MCF 10A (cell line): ENCODE results near the gene SLC26A11. TPM values are rescaled to one million over a fixed set of nuclear protein-coding genes. Genes with fewer than 3 reads are reported as not detected.

Source experiments
- BruUV-seq: library from RNA; stranded (reverse); fragments of 400-500 nt; replicated peaks from 2 replicates; lab custom pipeline; 2021; lab: Mats Ljungman, UMichigan
- CTCF ChIA-PET: fragments of 300-600 bp; sonication (Branson Sonifier 250); formaldehyde crosslinking; extraction: SDS; loops from one replicate; lab custom pipeline; 2021; ENCODE audit warnings: antibody characterized with exemption, inconsistent platforms; lab: Yijun Ruan, JAX
- POLR2A ChIA-PET: fragments of 300-600, 350-650 bp; sonication (Branson Sonifier 250); formaldehyde crosslinking; extraction: SDS; loops from one replicate; lab custom pipeline; 2020; ENCODE audit warnings: antibody characterized with exemption, inconsistent platforms; lab: Yijun Ruan, JAX
- DNase-seq: peaks from one replicate; pipeline ENCODE4 v3.0.0-alpha.2; 2018; ENCODE audit not compliant: unreplicated experiment
- H3K27ac Mint-ChIP-seq: one replicate; pipeline ENCODE4 v1.8.0; 2022; ENCODE audit warnings: mild to moderate bottlenecking, low read depth, mixed read lengths; ENCODE audit not compliant: unreplicated experiment
- H3K27me3 Mint-ChIP-seq: one replicate; pipeline ENCODE4 v1.8.0; 2022; ENCODE audit warnings: mixed read lengths; ENCODE audit not compliant: insufficient read depth, unreplicated experiment
- H3K36me3 Mint-ChIP-seq: one replicate; pipeline ENCODE4 v1.8.0; 2022; ENCODE audit warnings: mild to moderate bottlenecking, moderate library complexity, mixed read lengths; ENCODE audit not compliant: insufficient read depth, unreplicated experiment
- H3K4me1 Mint-ChIP-seq: one replicate; pipeline ENCODE4 v1.8.0; 2022; ENCODE audit warnings: mixed read lengths; ENCODE audit not compliant: insufficient read depth, unreplicated experiment
- H3K4me3 Mint-ChIP-seq: one replicate; pipeline ENCODE4 v1.8.0; 2022; ENCODE audit warnings: mild to moderate bottlenecking, moderate library complexity, mixed read lengths; ENCODE audit not compliant: unreplicated experiment
- H3K9me3 Mint-ChIP-seq: one replicate; pipeline ENCODE4 v1.8.0; 2022; ENCODE audit warnings: mixed read lengths; ENCODE audit not compliant: unreplicated experiment
- intact Hi-C: fragments of 100-400 bp; cut with micrococcal nuclease; formaldehyde crosslinking; loops from 2 replicates; pipeline ENCODE4 v1.14.1; 2022
- total RNA-seq: library from RNA; stranded (reverse); gene quantifications from 2 replicates; pipeline ENCODE4 v1.2.3, GENCODE V29; 2022
- TF ChIP-seq, protein P1 (sequence below): fragments of 200-600 bp; IDR thresholded peaks from one replicate; pipeline ENCODE4 v1.8.0; 2022; ENCODE audit warnings: antibody characterized with exemption, mild to moderate bottlenecking; ENCODE audit not compliant: unreplicated experiment

SLC26A11 gene
- total RNA-seq, 1 experiment from 2014 or later, result 11.7 TPM

DNA sequence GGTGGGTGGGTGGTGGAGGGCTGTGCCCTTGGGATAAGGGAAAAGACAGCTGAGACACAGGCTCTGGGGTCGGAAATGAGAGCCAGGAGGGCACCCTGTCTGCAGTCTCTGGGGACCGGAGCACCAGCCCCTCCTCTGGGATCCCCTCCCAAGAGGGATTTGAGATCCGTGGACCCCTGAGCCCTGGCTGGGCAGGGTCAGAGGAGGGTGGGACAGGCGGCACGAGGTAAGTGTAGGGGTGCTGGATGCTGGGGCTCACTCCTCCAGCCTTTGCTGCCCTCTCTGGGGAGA is 519 bp upstream of the SLC26A11 start:
- DNase-seq, result no peak
- Mint-ChIP-seq H3K36me3 (peaks cover 17% of the 10 kb centered on the region), H3K27me3 (no peaks in the 10 kb centered on the region), H3K4me1 (peaks cover 16% of the 10 kb centered on the region), H3K9me3 (no peaks in the 10 kb centered on the region), H3K27ac (peak overlapping the region; percentile 84), H3K4me3 (peak overlapping the region; percentile 94)
- TF ChIP-seq, protein P1, sequence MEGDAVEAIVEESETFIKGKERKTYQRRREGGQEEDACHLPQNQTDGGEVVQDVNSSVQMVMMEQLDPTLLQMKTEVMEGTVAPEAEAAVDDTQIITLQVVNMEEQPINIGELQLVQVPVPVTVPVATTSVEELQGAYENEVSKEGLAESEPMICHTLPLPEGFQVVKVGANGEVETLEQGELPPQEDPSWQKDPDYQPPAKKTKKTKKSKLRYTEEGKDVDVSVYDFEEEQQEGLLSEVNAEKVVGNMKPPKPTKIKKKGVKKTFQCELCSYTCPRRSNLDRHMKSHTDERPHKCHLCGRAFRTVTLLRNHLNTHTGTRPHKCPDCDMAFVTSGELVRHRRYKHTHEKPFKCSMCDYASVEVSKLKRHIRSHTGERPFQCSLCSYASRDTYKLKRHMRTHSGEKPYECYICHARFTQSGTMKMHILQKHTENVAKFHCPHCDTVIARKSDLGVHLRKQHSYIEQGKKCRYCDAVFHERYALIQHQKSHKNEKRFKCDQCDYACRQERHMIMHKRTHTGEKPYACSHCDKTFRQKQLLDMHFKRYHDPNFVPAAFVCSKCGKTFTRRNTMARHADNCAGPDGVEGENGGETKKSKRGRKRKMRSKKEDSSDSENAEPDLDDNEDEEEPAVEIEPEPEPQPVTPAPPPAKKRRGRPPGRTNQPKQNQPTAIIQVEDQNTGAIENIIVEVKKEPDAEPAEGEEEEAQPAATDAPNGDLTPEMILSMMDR, result no peak
- BruUV-seq, result no TSS peak
- ChIA-PET CTCF (interaction anchor here (0.6 kb wide), 1 partner anchor 29 kb away, joined by 3 read pairs; no protein-coding TSS in a partner anchor), POLR2A (interaction anchor here (0.6 to 1.3 kb wide), 5 partner anchors 22 to 72 kb away, joined by 3 to 7 read pairs (median 3); partner anchors contain the start of gene EIF4A3)
- intact Hi-C loops, result no loop called here

DNA sequence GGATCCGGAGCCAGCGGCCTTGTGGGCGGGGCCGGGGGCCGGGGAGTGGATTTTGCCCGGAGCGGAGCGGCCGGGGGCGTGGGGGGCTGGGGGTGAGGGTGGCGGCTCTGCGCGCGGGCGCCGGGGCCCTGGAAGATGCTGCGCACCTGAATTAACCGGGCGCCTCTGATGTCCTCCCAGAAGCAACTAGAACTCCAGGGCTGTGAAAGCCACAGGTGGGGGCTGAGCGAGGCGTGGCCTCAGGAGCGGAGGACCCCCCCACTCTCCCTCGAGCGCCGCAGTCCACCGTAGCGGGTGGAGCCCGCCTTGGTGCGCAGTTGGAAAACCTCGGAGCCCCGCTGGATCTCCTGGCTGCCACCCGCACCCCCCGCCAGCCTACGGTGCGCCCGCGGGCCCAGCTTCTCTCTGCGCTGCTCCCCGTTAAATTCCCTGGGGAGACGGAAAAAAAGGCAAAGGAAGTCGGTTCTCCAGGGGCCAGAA is 549 bp downstream of the SLC26A11 start:
- ChIA-PET CTCF (no interaction called here), POLR2A (interaction anchor here (1.0 to 1.2 kb wide), 2 partner anchors 34 to 58 kb away, joined by 3 to 7 read pairs; no protein-coding TSS in a partner anchor)
- peak overlapping the region; percentile 94 for H3K4me3 Mint-ChIP-seq
- no peak overlapping the region for H3K27ac Mint-ChIP-seq
- no peaks in the 10 kb centered on the region for H3K9me3 Mint-ChIP-seq
- no TSS peak for BruUV-seq
- peaks cover 15% of the 10 kb centered on the region for H3K36me3 Mint-ChIP-seq
- H3K27me3 Mint-ChIP-seq, result no peaks in the 10 kb centered on the region
- intact Hi-C loops, result no loop called here
- DNase-seq, result no peak
- TF ChIP-seq, protein P1, result no peak
- H3K4me1 Mint-ChIP-seq, result peaks cover 16% of the 10 kb centered on the region

DNA sequence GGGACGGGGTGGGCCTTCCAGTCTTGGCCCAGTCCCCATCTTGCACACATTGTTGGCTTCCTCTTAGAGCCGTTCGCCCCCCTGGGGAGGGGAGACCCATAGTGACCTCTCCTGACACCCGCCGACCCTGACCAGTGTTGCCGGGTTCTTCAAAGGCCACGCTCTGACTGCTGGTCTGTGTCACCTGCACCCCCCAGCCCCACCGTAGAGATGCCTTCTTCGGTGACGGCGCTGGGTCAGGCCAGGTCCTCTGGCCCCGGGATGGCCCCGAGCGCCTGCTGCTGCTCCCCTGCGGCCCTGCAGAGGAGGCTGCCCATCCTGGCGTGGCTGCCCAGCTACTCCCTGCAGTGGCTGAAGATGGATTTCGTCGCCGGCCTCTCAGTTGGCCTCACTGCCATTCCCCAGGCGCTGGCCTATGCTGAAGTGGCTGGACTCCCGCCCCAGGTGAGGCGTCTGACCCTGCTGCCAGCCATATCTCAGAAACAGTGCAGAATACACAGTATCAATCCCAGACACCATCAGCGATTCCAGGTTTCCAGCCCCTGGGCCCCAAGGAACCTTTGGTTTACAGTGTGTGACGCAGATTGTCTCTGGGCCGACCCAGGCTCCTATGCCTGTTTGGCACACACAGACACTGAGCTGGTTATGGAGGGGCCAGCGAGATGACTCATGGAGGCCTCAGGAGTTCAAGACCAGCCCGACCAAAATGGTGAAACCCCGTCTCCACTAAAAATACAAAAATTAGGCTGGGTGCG is 1.3 kb downstream of the SLC26A11 start:
- TF ChIP-seq, protein P1, result no peak
- no peaks in the 10 kb centered on the region for H3K9me3 Mint-ChIP-seq
- peaks cover 16% of the 10 kb centered on the region for H3K4me1 Mint-ChIP-seq
- intact Hi-C loops, result no loop called here
- H3K27ac Mint-ChIP-seq, result no peak overlapping the region
- peak overlapping the region; percentile 94 for H3K4me3 Mint-ChIP-seq
- DNase-seq, result no peak
- no peaks in the 10 kb centered on the region for H3K27me3 Mint-ChIP-seq
- BruUV-seq, result no TSS peak
- CTCF ChIA-PET, result no interaction called here
- H3K36me3 Mint-ChIP-seq, result peaks cover 9% of the 10 kb centered on the region
- POLR2A ChIA-PET, result interaction anchor here (0.5 kb wide), 1 partner anchor 214 kb away, joined by 3 read pairs; no protein-coding TSS in a partner anchor

DNA sequence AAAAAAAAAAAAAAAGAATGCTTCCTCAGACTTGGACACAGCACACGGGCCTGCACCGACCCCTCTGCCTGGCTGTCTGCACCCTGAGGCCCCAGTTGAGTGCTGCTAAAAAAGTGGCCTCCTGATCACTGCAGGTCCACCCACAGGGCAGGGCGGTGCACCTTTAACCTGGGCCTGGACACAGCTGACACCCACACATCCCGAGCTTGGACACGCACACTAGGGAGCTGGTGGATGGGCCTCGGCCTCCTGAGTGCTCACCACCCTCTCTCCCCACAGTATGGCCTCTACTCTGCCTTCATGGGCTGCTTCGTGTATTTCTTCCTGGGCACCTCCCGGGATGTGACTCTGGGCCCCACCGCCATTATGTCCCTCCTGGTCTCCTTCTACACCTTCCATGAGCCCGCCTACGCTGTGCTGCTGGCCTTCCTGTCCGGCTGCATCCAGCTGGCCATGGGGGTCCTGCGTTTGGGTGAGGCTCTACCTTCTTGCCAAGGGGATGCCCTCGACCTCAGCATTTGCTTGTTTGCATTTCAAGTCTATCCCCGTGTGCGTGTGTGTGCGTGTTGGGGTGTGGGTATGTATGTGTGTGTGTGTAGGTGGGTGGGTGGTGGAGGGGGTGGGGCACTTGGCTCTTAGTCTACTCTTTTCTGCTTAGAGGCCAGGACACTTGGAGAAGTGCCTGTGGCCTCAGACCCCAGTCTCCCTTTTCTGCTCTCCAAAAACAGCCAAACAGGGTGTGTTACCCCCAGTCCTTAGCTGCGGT is 2.3 kb downstream of the SLC26A11 start:
- BruUV-seq, result no TSS peak
- Mint-ChIP-seq H3K36me3 (peaks cover 3% of the 10 kb centered on the region), H3K27ac (no peak overlapping the region), H3K27me3 (no peaks in the 10 kb centered on the region), H3K4me3 (no peak overlapping the region), H3K9me3 (no peaks in the 10 kb centered on the region), H3K4me1 (peaks cover 13% of the 10 kb centered on the region)
- DNase-seq, result no peak
- TF ChIP-seq, protein P1, result no peak
- intact Hi-C loops, result no loop called here
- POLR2A ChIA-PET, result interaction anchor here (0.5 kb wide), 1 partner anchor 215 kb away, joined by 3 read pairs; no protein-coding TSS in a partner anchor
- CTCF ChIA-PET, result no interaction called here
